GM21390 (cell line): ENCODE data around the gene ENOX2.

ENCODE experiments used
- ATAC-seq: cut with Tn5 transposase; IDR thresholded peaks from one replicate; pipeline ENCODE4 v1.9.1; 2021; ENCODE audit not compliant: unreplicated experiment

The ENOX2 gene

GRCh38 chrX:130884627-130885026 is 18.4 kb downstream of the ENOX2 start:
- no peak for ATAC-seq

DNA sequence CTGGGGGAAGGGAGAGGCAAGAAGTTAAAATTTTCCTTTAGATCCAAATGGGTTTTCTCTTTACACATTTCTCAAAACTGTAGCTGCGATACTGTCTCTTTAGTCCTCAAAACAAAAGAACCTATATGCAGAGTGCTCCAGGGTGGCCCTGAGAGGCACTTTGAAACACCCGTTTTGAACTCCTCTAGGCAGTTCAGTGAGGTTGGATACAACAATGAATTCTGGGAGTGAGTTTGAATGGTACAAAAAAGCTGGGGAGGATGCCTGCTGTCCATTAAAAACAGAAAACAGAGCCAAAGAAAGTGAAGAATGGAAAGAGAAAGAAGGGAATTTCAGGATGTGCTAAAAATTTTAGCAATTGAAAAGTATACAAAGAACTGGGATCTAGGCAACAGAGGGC is 23.1 kb downstream of the ENOX2 start:
- ATAC-seq = no peak

DNA sequence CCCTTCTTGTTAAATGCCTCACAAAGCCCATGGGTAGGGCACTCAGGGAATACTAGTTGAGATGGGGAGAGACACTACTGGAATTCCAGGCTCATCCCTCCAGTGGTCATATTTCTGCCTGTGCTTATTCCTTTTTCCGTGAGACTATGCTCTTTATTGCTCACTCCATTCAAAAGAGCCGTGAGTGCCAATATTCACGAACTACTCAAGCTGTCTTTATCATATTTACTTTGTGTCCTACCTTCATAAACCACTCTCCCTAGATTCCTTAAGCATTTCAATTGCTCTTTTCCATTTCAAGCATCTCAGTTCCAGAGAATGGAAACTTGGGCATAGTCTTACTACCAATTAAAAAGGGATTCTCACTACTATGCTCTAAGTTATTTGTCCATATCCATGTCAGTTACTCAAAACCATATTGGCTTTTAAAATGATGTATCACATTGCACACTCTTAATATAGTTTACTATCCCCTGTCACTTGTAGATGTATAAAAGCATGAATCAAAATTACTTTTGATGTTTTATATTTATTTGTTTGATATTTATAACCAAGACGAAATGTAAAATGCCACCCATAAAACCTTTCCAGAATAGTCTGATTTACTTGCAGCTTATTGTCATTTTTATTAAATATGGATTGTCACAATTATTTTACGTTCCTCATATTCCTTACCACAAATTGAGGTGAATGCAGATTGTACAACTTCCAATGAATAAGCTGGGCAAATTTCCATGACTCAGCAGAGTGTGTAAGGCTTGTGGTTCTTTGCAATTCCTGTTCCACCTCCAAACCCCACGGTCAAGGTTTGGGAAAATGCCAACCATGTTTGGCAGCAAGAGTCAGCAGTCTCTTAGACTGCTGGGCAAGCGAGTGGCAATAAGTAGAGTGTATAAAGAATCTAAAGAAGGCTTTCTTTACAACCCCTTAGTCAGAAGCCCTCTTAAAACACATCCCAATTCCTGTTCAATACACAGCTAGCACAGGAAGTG is 24.4 kb downstream of the ENOX2 start:
- ATAC-seq = no peak

DNA sequence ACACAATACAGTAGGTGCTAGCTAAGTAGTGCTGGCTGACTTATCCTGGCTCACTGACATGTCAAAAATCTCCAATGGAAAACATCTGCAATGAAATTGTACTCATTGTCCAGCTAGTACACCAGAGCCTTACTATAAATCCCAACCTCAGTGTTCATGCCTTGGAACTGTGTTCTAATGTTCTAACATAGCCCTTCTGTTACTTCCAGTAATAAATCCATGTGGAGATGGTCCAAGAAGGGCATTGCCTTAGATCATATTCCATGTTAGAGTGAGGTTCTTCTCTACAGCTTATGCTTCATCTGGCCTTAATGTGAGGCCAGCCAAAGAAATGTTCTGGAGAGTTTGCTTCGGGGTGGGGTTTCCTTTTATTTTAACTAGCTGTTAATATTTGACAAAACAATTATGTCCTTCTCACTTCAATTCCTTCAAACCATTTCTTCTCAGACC is 25.1 kb downstream of the ENOX2 start:
- ATAC-seq = no peak

GRCh38 chrX:130876226-130876625 is 26.8 kb downstream of the ENOX2 start:
- ATAC-seq = no peak

GRCh38 chrX:130874751-130875150 is 28.3 kb downstream of the ENOX2 start:
- no peak for ATAC-seq

GRCh38 chrX:130869239-130869638 is 33.8 kb downstream of the ENOX2 start:
- ATAC-seq = no peak

- no peak for ATAC-seq
These were observed 41.5 kb downstream of the ENOX2 start for GRCh38 chrX:130861462-130861861.

GRCh38 chrX:130857207-130857606 is 45.8 kb downstream of the ENOX2 start:
- ATAC-seq = peak; percentile 96

DNA sequence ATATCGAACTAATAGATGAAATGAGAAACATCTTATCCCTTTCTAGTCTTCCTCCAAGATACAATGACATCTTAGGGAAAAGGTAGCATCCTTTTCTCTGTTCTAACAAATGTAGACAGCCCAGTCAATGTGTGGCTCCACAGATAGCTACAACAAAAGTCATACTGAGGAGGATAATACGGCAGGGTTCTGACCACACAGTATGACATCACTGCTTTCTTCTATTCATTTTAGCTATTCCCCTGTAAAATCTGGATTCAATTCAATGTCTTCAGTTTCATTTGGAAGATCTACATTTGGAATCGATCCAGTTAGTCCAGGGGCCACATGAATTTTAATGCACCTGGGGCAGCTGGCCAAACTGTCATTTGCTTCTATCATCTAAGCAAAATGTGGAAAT is 51.4 kb downstream of the ENOX2 start:
- ATAC-seq = no peak

GRCh38 chrX:130848763-130849162 is 54.2 kb downstream of the ENOX2 start:
- peak; percentile 73 for ATAC-seq

DNA sequence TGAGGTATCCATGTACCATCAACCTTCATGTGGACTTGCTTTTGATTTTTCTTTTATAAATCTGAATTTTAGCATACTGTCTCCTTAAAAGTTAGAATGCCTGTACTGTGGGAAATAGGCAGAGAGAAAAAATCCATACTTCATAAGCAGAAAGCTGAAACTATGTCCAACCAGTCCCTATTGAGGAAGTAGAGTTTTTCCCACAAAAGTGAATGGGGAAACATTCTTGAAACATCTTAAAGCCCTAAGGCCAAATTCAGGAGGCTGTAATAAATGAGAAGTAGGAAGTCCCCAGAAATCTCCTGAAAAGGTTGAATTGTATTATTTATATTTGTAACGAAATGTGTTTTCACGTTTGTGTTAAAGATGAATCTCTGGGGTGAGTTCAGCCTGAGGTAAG is 56.3 kb downstream of the ENOX2 start:
- no peak for ATAC-seq

GRCh38 chrX:130841776-130842175 is 61.2 kb downstream of the ENOX2 start:
- ATAC-seq = no peak

- ATAC-seq = no peak
These were observed 62.7 kb downstream of the ENOX2 start for GRCh38 chrX:130840345-130840744.

GRCh38 chrX:130836447-130836846 is 66.6 kb downstream of the ENOX2 start:
- no peak for ATAC-seq

DNA sequence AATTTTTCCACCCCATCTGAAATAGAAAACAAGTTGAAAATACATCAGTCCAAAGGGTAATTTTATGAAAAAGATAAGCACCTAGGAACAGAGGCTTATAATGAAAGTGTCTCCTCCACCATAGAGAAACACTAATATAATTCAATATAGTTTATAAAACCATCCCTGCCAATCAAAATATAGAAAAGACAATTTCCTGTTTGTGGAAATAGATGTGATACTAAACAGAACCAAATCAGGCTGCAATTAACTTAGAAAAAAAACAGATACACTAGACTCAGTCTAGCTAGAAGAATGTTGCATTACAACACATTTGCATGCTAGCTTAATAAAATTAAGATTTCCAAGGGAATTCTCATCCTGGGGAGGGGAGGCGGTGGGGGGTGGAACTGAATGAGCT is 68.2 kb downstream of the ENOX2 start:
- ATAC-seq = no peak

GRCh38 chrX:130834149-130834548 is 68.9 kb downstream of the ENOX2 start:
- ATAC-seq = no peak

GRCh38 chrX:130831347-130831722 is 71.7 kb downstream of the ENOX2 start:
- ATAC-seq = no peak

DNA sequence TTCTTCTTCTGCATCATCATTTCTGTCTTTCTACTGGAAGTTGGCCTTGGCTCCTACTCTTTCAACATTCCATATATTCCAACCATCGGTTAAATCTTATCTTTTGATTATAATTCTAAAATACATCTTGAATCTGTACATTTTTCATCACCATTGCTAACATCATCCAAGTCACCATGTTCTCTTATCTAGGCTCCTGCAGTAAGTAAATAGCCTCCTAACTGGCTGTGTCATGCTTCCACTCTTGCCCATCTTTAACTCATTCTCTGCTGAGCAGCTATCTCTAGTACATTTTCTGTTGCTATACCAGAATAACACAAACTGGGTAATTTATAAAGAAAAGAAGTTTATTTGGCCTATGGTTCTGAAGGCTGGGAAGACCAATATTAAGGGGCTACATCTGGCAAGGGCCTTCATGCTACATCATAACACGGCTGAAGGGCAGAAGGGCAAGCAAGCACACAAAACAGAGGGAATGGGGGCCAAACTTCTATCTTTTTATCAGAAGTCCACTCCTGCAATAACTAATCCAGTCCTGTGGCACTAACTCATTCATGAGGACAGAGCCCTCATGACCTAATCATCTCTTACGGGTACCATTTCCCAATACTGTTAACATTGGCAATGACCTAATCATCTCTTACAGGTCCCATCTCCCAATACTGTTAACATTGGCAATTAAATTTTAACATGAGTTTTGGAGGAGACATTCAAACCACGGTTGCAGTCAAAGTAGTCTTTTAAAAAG is 72.2 kb downstream of the ENOX2 start:
- ATAC-seq = no peak

DNA sequence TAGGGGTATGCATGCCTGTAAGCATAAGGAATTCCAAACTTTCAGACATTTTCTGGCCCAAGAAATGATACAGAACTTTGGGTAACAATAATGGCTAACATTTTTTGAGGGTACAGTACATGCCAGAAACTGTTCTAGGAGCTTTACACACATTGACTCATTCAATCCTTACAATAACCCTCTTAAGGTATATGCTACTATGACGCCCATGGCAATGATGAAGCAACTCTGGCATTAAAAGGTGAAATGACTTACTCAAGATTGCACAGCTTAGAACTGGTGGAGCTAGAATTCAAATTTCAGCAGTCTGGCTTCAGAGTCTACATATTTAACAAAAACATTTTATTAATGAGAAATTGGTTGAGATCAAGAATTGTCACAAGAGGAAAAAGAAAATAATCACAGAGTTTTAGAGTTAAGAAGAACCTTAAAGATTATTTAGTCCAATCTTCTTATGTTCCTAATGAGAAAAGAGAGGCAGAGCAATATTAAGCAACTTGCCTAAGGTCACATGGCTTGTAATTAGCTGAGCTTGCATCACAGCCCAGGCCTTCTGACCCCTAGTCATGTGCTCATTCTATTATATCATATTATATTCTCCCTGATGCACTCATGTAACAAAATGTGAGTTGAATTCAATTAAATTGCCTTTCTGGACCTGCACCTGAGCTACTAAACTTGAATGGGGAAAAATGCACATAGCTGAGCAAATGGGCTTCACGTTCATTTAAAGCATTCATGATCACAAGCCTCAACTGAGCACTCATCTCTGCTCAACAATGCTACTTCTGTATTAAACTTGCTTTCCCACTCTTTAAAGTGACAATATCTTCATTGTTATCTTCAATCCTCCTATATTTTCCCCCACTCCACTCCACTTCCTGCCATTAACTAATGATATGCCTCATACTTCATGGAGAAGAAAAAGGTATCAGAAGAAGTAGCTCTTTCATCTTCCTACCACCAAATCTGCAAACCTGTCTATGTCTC is 73.2 kb downstream of the ENOX2 start:
- no peak for ATAC-seq

GRCh38 chrX:130828641-130829040 is 74.4 kb downstream of the ENOX2 start:
- ATAC-seq = no peak
